MM.1S (cell line): ENCODE data around the gene MATN1.

Source experiments
- DNase-seq: peaks from one replicate; pipeline ENCODE4 v3.0.0-alpha.2; 2015
- H2AFZ ChIP-seq: fragments of 300-600 bp; sonication (generic); 2 replicates; pipeline ENCODE4 v1.6.0; 2016; ENCODE audit warnings: antibody characterized with exemption, low read length
- H3F3A ChIP-seq: fragments of 300-600 bp; sonication (generic); 2 replicates; pipeline ENCODE4 v1.6.1; 2016; ENCODE audit warnings: mild to moderate bottlenecking, antibody characterized with exemption, low read length, moderate library complexity, mixed read lengths; ENCODE audit not compliant: insufficient read depth
- H3K27ac ChIP-seq: fragments of 300-600 bp; sonication (generic); 2 replicates; pipeline ENCODE4 v1.5.1; 2016; ENCODE audit warnings: mild to moderate bottlenecking, low read length
- H3K27me3 ChIP-seq: fragments of 300-600 bp; sonication (generic); replicated peaks from 2 replicates; pipeline ENCODE4 v1.6.0; 2016; ENCODE audit warnings: low read length; ENCODE audit not compliant: insufficient read depth
- H3K36me3 ChIP-seq: fragments of 300-600 bp; sonication (generic); replicated peaks from 2 replicates; pipeline ENCODE4 v1.6.1; 2016; ENCODE audit warnings: mild to moderate bottlenecking, low read length, mixed read lengths; ENCODE audit not compliant: insufficient read depth
- H3K4me1 ChIP-seq: fragments of 300-600 bp; sonication (generic); 2 replicates; pipeline ENCODE4 v1.6.1; 2016; ENCODE audit warnings: low read length, mixed read lengths
- H3K4me2 ChIP-seq: fragments of 300-600 bp; sonication (generic); 2 replicates; pipeline ENCODE4 v1.6.0; 2016; ENCODE audit warnings: low read depth, low read length
- H3K4me3 ChIP-seq: fragments of 300-600 bp; sonication (generic); 2 replicates; pipeline ENCODE4 v1.5.1; 2016; ENCODE audit warnings: low read length, mixed read lengths
- H3K79me2 ChIP-seq: fragments of 300-600 bp; sonication (generic); 2 replicates; pipeline ENCODE4 v1.6.1; 2016; ENCODE audit warnings: mixed run types, low read length, mixed read lengths
- H3K9ac ChIP-seq: fragments of 300-600 bp; sonication (generic); 2 replicates; pipeline ENCODE4 v1.6.1; 2016; ENCODE audit warnings: low read length, mixed read lengths
- H3K9me2 ChIP-seq: fragments of 300-600 bp; sonication (generic); replicated peaks from 2 replicates; pipeline ENCODE4 v1.6.1; 2016; ENCODE audit warnings: mild to moderate bottlenecking, low read length, mixed read lengths; ENCODE audit not compliant: insufficient read depth
- H3K9me3 ChIP-seq: fragments of 300-600 bp; sonication (generic); replicated peaks from 2 replicates; pipeline ENCODE4 v1.6.1; 2016; ENCODE audit warnings: mild to moderate bottlenecking, low read length, mixed read lengths; ENCODE audit not compliant: insufficient read depth
- H4K20me1 ChIP-seq: fragments of 300-600 bp; sonication (generic); 2 replicates; pipeline ENCODE4 v1.6.1; 2016; ENCODE audit warnings: mild to moderate bottlenecking, low read length, moderate library complexity, mixed read lengths; ENCODE audit not compliant: insufficient read depth
- EZH2 ChIP-seq: fragments of 300-600 bp; sonication (generic); optimal IDR thresholded peaks from 2 replicates; pipeline ENCODE3; 2017; ENCODE audit warnings: low read depth, mild to moderate bottlenecking, antibody characterized with exemption, low read length, mixed read lengths
- EZH2phosphoT487 ChIP-seq: fragments of 300-600 bp; sonication (generic); IDR thresholded peaks from 2 replicates; pipeline ENCODE4 v1.6.1; 2018; ENCODE audit warnings: antibody characterized with exemption, low read length
- TF ChIP-seq, protein P1 (sequence below): fragments of 300-600 bp; sonication (generic); IDR thresholded peaks from 2 replicates; pipeline ENCODE4 v1.5.1; 2016; ENCODE audit warnings: antibody characterized with exemption, low read length, mixed read lengths

The MATN1 gene

DNA sequence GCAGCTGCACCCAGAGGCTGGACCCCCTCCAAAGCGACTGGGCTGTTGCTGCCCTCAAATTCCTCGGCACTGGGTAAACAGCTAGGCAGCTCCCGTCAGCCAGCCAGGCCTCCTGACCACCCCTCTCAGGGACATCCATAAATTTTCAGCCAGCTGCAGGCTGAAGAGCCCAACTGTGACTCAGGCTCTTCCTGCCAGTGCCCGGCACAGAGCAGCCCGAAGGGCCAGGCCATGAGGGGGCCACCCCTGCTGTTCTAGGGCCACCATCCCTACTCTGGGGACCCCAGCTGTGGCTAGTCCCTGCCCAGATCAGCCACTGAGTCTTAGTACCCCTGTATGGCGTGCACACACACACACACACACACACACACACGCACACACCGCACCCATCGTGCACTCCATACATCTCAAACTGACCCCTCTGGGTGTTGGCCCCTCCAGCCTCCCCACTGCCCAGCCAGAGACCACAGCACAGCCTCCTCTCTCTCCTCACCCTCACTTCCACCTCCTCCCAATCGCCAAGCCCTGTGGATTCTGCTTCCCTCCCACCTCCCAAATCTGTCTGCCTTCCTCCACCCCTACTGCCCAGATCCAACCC lies 40.4 kb upstream of the MATN1 start:
- H3K79me2 ChIP-seq: no peaks in the 10 kb centered on the region; the same call in 1 of the 2 replicates
- TF ChIP-seq EZH2 (no peak), EZH2phosphoT487 (no peak)
- TF ChIP-seq, protein P1, sequence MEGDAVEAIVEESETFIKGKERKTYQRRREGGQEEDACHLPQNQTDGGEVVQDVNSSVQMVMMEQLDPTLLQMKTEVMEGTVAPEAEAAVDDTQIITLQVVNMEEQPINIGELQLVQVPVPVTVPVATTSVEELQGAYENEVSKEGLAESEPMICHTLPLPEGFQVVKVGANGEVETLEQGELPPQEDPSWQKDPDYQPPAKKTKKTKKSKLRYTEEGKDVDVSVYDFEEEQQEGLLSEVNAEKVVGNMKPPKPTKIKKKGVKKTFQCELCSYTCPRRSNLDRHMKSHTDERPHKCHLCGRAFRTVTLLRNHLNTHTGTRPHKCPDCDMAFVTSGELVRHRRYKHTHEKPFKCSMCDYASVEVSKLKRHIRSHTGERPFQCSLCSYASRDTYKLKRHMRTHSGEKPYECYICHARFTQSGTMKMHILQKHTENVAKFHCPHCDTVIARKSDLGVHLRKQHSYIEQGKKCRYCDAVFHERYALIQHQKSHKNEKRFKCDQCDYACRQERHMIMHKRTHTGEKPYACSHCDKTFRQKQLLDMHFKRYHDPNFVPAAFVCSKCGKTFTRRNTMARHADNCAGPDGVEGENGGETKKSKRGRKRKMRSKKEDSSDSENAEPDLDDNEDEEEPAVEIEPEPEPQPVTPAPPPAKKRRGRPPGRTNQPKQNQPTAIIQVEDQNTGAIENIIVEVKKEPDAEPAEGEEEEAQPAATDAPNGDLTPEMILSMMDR: no peak
- H3K4me2 ChIP-seq: no peak overlapping the region
- no peak overlapping the region for H3K4me3 ChIP-seq
- no peaks in the 10 kb centered on the region for H3K9me2 ChIP-seq
- no peak overlapping the region for H3K27ac ChIP-seq
- H3K27me3 ChIP-seq: no peaks in the 10 kb centered on the region
- H4K20me1 ChIP-seq: no peaks in the 10 kb centered on the region
- DNase-seq: no peak
- no peak overlapping the region for H2AFZ ChIP-seq
- H3K9ac ChIP-seq: no peak overlapping the region
- no peaks in the 10 kb centered on the region for H3K9me3 ChIP-seq
- peaks cover 44% of the 10 kb centered on the region for H3K4me1 ChIP-seq
- H3F3A ChIP-seq: peaks cover 12% of the 10 kb centered on the region
- no peaks in the 10 kb centered on the region for H3K36me3 ChIP-seq

DNA sequence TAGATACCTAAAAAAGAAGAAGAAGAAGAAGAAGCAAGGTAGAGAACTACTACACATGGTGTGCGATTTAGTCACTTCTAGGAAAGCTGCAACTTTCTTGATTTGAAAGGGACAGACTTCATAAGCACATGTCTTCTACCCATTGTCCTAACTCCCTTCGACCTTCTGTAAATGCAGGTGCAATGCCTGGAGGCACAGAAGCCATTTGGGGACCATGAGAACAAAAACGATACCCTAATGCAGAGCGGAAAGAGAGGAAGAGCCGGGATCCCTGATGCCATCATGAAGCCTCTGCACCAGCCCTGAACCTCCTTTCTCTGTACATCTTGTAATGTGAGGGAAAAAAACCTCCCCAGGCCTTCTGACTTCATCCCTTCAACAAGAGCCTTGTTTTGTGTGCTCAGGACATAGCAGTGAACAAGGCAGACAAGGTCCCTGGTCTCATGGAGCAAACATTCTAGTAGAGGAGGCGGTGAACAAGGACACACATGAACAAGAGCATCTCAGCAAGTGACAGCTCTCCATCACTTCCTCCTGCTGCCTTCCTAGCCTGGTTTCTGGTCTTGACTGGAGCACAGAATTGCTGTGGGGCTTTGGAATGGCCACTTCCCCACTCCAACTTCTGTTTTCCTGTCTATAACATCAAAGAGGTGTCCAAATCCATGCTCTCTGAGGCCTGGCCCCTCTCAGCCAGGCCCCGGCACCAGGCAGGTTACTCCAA lies 39.7 kb upstream of the MATN1 start:
- Histone ChIP-seq H3K9ac (no peak overlapping the region), H3K36me3 (no peaks in the 10 kb centered on the region), H3K27me3 (no peaks in the 10 kb centered on the region), H3K4me3 (no peak overlapping the region), H4K20me1 (no peaks in the 10 kb centered on the region), H3F3A (peaks cover 16% of the 10 kb centered on the region), H3K79me2 (peaks cover 6% of the 10 kb centered on the region), H3K9me3 (no peaks in the 10 kb centered on the region), H2AFZ (no peak overlapping the region), H3K4me2 (no peak overlapping the region), H3K9me2 (no peaks in the 10 kb centered on the region), H3K27ac (no peak overlapping the region), H3K4me1 (peaks cover 51% of the 10 kb centered on the region)
- TF ChIP-seq EZH2 (no peak), EZH2phosphoT487 (no peak)
- TF ChIP-seq, protein P1: no peak
- DNase-seq: no peak

DNA sequence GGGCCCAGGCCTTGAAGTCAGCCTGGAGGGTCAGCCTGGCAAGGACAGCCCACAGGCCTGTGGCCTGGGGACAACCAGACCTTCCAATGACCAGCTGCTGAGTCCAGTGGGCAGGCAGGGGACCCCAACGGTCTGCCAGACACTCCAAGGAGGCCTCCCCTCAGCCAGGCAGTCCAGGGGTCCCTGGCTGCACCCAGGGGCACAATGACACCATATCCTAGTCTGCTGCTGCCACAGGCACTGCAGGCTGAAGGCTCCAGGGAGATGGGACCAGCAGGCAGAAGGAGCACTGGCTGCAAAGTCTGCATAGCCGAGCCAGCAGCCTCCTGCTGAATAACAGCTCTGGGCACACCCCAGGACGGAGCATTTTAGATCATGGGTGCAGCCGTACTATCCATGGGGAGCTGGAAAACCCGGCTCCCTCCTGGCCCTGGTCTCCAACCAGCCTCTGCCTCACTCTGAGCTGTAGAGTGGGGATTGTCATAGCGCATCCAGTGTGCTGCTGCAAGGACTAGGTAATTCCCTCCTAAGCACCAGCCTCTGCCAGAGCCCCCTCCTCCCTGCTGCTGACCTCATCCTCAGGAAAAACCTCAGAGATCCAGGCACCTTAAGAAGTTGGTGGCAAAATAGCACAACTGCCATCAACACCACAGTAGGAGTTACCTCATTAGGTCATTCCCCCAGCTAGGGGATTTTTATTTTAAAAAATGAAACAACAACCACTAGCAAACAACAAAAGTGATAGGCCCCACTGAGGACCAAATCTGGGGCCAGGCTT lies 39.0 kb upstream of the MATN1 start:
- Histone ChIP-seq H3K79me2 (peaks cover 14% of the 10 kb centered on the region), H2AFZ (no peak overlapping the region), H3K27ac (no peak overlapping the region), H3K4me1 (peaks cover 55% of the 10 kb centered on the region), H3K9ac (no peak overlapping the region), H3K9me3 (no peaks in the 10 kb centered on the region), H4K20me1 (no peaks in the 10 kb centered on the region), H3K9me2 (no peaks in the 10 kb centered on the region), H3K4me3 (no peak overlapping the region), H3K27me3 (no peaks in the 10 kb centered on the region), H3K4me2 (no peak overlapping the region), H3K36me3 (no peaks in the 10 kb centered on the region), H3F3A (peaks cover 20% of the 10 kb centered on the region)
- TF ChIP-seq, protein P1: no peak
- TF ChIP-seq EZH2: no peak
- no peak for TF ChIP-seq EZH2phosphoT487
- DNase-seq: no peak
